GM10266 (cell line): ENCODE measurements around the gene TREX2.

ENCODE experiments used
- DNase-seq: peaks from one replicate; pipeline ENCODE4 v3.0.0; 2012; ENCODE audit errors: extremely low spot score
- TF ChIP-seq, protein P1 (sequence below): IDR thresholded peaks from 2 replicates; pipeline ENCODE4 v1.5.1; 2012; ENCODE audit warnings: mild to moderate bottlenecking, low read depth; ENCODE audit not compliant: control insufficient read depth, insufficient read depth; ENCODE audit errors: missing control alignments

TREX2 gene

DNA sequence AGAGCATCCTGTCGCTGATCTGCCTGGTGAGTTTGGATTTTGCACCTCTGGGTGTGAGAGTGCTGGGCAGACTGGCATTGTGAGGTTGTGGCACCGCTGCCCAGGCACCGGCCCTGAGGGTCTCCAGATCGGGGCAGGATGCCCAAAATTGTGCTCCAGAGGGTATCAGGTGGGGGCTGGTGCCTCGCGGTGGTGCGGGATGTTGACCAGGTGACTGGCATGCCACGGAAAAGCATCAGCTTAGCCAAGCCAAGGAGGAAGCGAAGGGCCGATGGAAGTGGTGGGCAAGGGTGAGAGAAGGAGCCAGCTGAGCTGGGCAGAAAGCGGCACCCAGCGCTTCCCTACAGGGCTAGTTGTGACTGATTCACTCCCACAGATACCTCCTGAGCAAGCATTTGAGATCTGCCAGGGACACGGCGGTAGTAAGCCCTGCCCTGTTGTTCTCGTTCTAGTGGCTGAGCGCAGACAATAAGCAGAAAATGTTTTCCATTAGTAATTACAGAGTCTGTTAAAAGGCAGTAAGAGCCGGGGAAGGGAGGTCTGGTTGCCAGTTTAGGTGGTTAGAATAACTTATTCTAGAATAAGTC, 33.8 kb downstream of the TREX2 start:
- no peak for DNase-seq
- TF ChIP-seq, protein P1, sequence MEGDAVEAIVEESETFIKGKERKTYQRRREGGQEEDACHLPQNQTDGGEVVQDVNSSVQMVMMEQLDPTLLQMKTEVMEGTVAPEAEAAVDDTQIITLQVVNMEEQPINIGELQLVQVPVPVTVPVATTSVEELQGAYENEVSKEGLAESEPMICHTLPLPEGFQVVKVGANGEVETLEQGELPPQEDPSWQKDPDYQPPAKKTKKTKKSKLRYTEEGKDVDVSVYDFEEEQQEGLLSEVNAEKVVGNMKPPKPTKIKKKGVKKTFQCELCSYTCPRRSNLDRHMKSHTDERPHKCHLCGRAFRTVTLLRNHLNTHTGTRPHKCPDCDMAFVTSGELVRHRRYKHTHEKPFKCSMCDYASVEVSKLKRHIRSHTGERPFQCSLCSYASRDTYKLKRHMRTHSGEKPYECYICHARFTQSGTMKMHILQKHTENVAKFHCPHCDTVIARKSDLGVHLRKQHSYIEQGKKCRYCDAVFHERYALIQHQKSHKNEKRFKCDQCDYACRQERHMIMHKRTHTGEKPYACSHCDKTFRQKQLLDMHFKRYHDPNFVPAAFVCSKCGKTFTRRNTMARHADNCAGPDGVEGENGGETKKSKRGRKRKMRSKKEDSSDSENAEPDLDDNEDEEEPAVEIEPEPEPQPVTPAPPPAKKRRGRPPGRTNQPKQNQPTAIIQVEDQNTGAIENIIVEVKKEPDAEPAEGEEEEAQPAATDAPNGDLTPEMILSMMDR = no peak

DNA sequence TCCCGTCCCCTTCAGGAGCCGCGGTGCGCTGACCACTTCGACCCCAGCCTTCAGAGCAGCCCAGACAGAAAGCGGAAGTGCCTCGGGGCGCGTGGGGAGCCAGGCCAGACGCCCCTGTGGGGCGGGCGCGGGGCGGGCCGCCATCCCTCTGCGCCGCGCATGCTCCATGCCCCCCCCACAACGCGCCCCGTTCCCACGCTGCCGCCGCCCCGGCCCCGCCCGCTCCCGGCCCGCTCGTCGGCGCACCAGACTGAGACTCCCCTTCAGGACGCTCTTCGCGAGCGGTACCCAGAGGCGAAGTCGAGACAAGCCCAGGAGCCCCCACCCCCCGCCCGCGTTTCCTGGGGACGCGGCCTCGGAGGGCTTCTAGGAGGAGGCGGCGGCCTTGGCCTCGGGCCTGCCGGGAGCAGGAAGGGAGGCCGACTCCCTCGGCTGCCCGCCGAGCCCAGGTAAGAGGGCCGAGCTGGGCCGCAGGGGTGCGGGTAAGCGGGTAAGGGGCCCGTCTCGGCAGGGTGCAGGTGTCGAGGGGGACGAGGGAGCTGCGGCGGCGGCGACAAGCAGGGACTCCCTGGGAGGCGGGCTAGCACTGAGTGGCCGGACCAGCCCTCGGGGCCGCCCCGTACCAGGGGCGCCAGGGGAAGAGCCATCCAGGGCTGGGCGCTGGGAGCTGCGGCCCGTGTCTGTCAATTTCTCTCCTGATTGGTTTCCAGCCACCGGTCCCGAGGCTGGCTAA, 34.4 kb downstream of the TREX2 start, which contains the start of gene ZFP92:
TSS of gene ZFP92 (plus strand) at position 218 of the 733 bp plus-strand sequence. CDS start 6,851 bp downstream, outside the sequence.
- DNase-seq = peak; percentile 65

DNA sequence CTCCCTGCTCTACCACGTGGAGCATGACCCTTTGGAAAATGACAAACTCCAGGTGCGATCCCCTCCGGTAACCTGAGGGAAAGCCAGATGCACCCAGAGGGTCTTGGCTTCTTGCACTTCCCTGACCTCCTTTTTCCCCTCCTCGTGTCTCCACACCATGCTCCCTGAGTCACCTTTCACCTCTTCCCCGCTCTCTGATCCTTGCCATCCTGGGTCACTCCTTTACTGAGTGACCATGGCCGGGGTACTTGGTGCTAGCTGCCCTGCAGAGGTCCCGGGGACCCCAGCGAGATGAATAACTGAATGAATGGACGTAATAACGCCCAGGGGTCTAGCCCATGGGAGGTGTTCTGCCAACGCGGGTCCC, 35.0 kb downstream of the TREX2 start:
- TF ChIP-seq, protein P1 = no peak

More for the DNA sequence above, 34.4 kb downstream of the TREX2 start, which contains the start of gene ZFP92:
- TF ChIP-seq, protein P1 = no peak

DNA sequence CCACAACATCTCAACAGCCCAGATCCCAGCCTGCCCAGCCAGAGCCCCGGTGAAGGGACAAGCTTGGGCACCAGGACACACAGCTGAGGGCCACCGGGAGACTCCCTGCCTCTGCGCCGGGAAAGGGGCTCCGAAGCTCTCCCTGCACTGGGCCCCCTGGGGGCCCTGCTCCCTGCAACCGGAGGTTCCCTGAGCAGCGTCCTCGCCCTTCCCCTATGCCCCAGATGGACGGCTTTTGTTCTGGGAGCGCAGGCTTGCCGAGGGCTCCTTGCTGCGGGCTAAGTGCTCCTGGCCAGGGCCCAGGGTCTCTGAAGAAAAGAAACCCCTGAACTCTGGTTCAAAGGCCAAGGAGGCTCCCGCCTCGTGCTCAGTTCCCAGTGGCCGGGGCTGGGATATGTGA, 35.5 kb downstream of the TREX2 start:
- no peak for DNase-seq
- TF ChIP-seq, protein P1 = no peak

More for the DNA sequence above, 35.0 kb downstream of the TREX2 start:
- no peak for DNase-seq

DNA sequence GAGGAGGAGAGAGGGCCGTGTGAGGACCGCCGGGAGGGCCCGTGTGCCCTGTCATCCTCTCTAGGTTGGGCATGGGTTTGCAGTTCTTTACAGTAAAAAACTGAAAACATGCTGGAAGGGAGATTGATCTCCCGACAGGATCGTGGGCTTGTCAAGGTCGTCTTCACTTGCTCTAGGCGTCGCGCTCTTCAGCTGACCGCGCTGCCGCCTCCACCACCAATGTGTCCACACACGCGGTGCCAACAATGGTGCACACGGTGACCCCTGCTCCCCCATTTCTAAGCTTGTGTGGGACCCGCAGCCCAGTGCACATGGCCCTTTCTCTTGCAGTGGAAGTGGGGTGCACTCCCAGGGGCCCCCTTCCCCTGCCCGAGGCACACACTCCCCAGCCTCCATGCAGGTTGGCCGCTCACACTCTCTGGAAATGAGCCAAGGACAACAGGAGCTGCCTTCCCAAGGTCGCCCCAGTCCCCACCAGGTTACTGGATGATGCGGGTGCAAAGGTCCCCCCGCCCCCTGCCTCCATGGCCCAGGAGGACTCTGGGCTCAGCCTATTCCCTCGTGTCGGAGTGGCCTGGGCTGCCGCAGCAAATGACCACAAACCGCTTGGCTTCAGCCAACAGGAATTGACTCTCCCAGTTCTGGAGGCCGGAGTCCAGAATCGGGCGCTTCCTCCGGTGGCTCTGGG, 36.3 kb downstream of the TREX2 start:
- no peak for DNase-seq
- TF ChIP-seq, protein P1 = no peak

DNA sequence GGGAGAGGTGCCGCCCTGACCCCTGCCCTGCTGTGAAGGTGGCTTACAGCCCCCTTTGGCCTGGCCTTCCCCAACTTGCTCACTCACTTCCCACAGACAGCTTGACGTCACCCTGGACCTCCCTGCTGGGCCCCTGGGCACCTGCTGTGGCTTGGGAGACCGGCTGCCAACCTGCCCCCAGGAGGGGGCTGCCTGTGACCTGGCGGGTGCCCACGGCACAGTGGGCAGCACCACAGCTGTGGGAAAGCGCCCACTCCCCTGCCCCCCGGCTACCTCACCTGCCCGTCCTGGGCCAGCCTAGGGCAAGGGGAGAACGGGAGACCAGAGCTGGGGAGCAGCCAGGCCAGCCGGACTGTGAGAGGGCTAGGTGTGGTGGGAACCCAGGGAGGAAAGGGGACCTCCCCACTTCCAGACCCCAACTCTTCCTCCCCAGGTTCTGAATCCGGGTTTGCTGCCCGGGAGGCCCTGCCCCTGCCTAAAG, 36.9 kb downstream of the TREX2 start:
- DNase-seq = no peak
- TF ChIP-seq, protein P1 = no peak
